Kidney epithelial cell (primary cell): Measurements from ENCODE around the gene CTTNBP2. TPM values are rescaled to one million over a fixed set of nuclear protein-coding genes. Genes with fewer than 3 reads are reported as not detected.

Source experiments
- DNase-seq: peaks from one replicate; pipeline ENCODE4 v3.0.0-alpha.2; 2010; ENCODE audit warnings: low read depth
- H3K27me3 ChIP-seq: 2 replicates; pipeline ENCODE4 v1.6.0; 2011; ENCODE audit warnings: low read length; ENCODE audit not compliant: control insufficient read depth, insufficient read depth
- H3K36me3 ChIP-seq: 2 replicates; pipeline ENCODE4 v1.5.1; 2011; ENCODE audit warnings: low read length; ENCODE audit not compliant: control insufficient read depth, insufficient read depth
- H3K4me3 ChIP-seq: 2 replicates; pipeline ENCODE4 v1.5.1; 2011; ENCODE audit warnings: low read depth, mild to moderate bottlenecking, control low read depth, low read length
- CTCF ChIP-seq: IDR thresholded peaks from 2 replicates; pipeline ENCODE4 v1.5.1; 2011; ENCODE audit warnings: mild to moderate bottlenecking, moderate library complexity, low read length, control low read depth, inconsistent platforms; ENCODE audit not compliant: insufficient read depth, poor library complexity, severe bottlenecking
- total RNA-seq: library from RNA; depleted of rRNA; stranded (reverse); fragments of >200 nt; gene quantifications from 2 replicates; pipeline ENCODE4 v1.2.3, GENCODE V29; 2015

CTTNBP2 gene
- total RNA-seq, 1 donor from 2014 or later: 5.3 TPM

- no peak for TF ChIP-seq CTCF
These were observed 183.8 kb downstream of the CTTNBP2 start for GRCh38 chr7:117689406-117689805.

GRCh38 chr7:117688126-117688525, 185.1 kb downstream of the CTTNBP2 start:
- no peak for DNase-seq
- Histone ChIP-seq H3K36me3 (no peaks in the 10 kb centered on the region), H3K4me3 (no peak overlapping the region), H3K27me3 (no peaks in the 10 kb centered on the region)
- TF ChIP-seq CTCF: no peak

More at GRCh38 chr7:117689406-117689805, 183.8 kb downstream of the CTTNBP2 start:
- H3K27me3 ChIP-seq: no peaks in the 10 kb centered on the region
- no peaks in the 10 kb centered on the region for H3K36me3 ChIP-seq
- DNase-seq: no peak
- H3K4me3 ChIP-seq: no peak overlapping the region

- Histone ChIP-seq H3K36me3 (no peaks in the 10 kb centered on the region), H3K4me3 (no peak overlapping the region), H3K27me3 (no peaks in the 10 kb centered on the region)
- no peak for DNase-seq
- no peak for TF ChIP-seq CTCF
These were observed 186.8 kb downstream of the CTTNBP2 start for GRCh38 chr7:117686311-117686935.

GRCh38 chr7:117685795-117686194, 187.4 kb downstream of the CTTNBP2 start:
- DNase-seq: no peak
- no peak overlapping the region for H3K4me3 ChIP-seq
- no peaks in the 10 kb centered on the region for H3K36me3 ChIP-seq
- H3K27me3 ChIP-seq: no peaks in the 10 kb centered on the region
- TF ChIP-seq CTCF: no peak

GRCh38 chr7:117683430-117684175, 189.6 kb downstream of the CTTNBP2 start:
- no peak for TF ChIP-seq CTCF

More at GRCh38 chr7:117683430-117684175, 189.6 kb downstream of the CTTNBP2 start:
- Histone ChIP-seq H3K4me3 (no peak overlapping the region), H3K36me3 (no peaks in the 10 kb centered on the region), H3K27me3 (no peaks in the 10 kb centered on the region)
- DNase-seq: no peak
